Left renal cortex interstitium (tissue), 4 donors: Measurements from ENCODE around the gene SS18L1. TPM values are rescaled to one million over a fixed set of nuclear protein-coding genes. Genes with fewer than 3 reads are reported as not detected.
A peak's percentile ranks its signal among the peaks of the same experiment; 100 is the strongest.

ENCODE experiments used
- DNase-seq, 4 donors: peaks; one replicate each; pipeline ENCODE4 v3.0.0-alpha.2; 2013; ENCODE audit warnings: low read depth in 4 of 4, low spot score in 2 of 4, missing footprints in 1 of 4
- polyA plus RNA-seq, 4 donors: library from polyadenylated mRNA; unstranded; fragments of 120-200 nt; gene quantifications; one replicate each; pipeline ENCODE4 v1.2.1, GENCODE V29; 2013; ENCODE audit not compliant: insufficient read length in 4 of 4

Gene SS18L1
- polyA plus RNA-seq, 4 donors: 15.5 to 27.8 (median 21.2) TPM

- no peak for DNase-seq
Observed at GRCh38 chr20:62119591-62120364, 23.8 kb upstream of the SS18L1 start.

DNA sequence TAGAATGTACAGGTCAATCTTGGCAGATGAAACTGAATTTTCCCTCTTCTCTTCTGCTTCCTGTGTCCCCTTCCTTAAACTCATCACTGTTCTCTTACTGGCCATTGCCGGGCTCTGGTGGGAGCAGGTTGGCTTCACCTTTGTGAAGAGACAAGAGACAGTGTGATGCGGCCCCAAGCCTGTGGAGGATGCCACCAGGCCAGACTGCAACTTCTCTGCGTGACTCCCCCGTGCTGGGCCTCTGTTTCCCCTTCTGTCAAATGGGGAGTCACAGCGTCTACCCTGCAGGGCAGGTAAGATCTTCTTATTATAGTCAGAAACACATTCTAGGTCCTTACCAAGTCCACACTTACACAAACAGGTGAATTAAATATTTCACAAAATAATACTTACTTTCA is 23.2 kb upstream of the SS18L1 start:
- DNase-seq: no peak

DNA sequence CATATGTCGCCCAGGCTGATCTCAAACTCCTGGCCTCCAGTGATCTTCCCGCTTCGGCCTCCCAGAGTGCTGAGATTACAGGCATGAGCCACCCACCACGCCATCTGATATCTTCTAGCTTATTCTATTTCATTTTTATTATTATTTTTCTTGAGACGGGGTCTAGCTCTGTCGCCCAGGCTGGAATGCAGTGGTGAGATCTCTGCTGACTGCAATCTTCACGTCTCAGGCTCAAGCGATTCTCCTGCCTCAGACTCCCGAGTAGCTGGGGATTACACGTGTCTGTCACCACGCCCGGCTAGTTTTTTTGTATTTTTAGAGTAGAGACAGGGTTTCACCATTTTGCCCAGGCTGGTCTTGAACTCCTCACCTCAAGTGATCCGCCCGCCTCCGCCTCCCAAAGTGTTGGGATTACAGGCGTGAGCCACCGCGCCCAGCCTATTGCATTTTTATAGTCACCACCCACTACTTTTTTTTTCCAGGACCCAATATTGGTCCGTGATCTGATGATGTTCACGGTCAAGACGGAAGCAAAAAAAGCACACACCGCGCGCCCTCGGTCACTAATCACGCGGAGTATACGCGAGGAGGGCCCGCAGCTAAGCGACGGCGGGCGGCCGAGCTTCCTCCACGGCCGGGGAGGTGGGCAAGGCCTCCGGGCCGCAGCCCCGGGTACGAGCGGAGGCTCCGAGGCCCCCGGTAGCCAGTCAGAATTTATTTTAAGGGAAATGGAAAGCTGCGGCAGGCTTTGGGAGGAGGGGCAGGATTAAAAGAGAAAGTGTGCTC is 22.4 kb upstream of the SS18L1 start:
- no peak for DNase-seq

DNA sequence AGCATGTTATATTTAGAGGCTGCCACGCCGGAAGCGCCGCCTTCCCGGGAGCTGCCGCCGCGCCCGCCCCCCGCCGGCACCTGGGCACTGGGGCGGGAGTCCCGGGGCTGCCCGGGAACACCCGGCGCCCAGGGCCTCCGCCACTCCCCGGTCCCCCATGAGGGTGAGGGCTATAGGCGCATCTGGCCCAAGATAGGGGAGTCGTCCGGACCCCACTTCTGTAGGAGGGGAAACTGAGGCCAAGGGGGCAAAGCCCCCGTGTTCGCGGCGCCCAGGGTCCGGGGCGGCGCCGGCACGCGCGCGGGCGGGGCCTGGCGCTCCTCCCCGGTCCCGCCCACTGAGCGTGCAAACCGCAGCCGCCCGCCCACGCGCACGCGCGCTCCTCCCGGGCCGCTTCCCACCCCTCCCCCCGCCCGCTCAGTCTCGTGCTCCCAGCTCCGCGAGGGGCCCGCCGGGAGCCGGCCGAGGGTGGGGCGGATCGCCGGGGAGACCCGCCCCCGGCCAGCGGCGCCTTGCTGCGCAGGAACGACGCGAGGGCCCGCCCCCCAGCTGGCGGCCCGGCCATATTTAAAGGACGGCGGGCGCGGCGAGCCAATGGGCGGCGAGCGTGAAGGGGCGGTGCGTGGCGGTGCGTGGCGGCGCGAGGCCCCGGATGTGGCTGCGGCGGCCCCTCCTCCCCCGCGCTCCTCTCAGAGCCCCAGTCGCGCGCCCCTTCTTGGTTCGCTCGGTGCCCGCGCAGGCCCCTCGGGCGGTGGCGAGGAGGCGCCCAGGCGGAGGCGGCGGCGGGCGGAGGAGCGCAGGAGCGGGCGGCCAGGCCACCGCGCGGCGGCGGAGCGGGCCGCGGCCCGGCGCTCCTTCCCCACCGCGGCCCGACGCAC is 21.6 kb upstream of the SS18L1 start, which contains the start of gene LSM14B:
LSM14B (plus strand) TSS at position 700 of the 878 bp plus-strand sequence. CDS start 192 bp downstream, outside the sequence.
- DNase-seq: peak; percentile 75 to 94 (median 92)

DNA sequence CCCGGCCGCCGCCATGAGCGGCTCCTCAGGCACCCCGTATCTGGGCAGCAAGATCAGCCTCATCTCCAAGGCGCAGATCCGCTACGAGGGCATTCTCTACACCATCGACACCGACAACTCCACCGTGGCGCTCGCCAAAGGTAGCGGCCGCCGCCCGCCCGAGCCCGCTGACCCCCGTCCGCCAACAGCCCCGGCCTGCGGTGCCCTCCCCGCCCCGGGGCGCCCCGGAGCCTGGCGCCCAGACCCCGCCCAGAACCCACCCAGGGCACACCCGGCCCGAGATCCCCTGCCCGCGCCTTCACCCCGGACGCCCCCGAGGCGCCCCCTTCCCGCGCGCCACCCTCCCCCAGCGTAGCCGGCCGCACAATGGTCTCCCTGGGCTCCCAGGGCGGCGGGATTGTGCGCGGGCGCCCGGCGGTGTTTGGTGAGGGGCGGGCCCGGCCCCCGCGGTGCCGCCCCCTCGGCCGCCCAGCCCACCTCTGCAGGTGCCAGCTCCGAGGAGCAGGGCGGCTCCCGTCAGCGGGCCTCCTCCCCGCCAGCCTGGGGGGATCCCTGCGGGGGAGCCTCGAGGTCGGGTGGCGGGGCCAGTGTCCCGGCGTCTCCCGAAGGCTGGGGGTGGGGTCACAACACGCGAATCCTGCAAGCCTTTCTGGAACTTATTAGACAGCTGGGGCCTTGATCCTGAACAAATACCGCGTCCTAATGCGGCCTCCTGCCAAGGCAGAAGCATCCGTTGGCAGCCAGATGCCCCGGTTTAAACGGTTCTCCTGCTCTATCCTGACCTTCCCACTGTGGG is 20.7 kb upstream of the SS18L1 start:
- no peak for DNase-seq

GRCh38 chr20:62123450-62124118 is 20.0 kb upstream of the SS18L1 start:
- no peak for DNase-seq

DNA sequence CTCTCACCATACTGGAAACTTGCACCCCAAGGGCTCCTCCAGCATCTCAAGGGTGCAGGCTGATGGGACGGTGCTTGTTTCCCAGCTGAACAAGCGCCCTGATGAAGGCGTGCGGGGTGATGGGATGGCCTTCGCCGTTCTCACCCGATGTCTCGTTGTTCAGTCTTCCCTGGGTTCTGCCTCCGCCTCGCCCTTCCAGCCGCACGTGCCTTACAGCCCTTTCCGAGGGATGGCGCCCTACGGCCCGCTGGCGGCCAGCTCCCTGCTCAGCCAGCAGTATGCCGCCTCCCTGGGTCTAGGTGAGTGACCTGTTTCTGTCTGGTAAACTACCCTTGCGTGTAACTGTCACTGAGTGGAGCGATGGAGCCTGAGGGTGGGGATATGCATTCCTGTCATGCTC is 17.4 kb upstream of the SS18L1 start:
- DNase-seq: no peak

DNA sequence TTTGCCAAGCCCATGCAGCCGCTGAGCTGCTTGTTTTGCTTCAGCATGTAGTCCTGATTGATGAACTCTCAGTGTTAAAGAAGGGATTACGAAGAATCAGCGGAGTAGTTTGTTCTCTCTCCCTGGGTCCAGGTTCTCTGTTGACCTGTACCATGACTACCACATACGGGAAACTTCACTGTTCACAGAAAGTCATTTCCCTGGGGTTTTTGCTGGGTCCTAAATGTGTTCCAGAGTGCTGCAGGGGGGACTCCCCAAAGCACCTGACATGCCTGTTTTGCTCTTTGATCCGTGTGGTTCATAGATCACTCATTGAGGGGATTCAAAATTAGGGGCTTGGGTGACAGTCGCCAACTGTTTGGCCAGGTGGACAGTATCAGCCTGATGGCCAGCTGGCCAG is 15.8 kb upstream of the SS18L1 start:
- DNase-seq: no peak

- no peak for DNase-seq
Observed at GRCh38 chr20:62128502-62128901, 15.1 kb upstream of the SS18L1 start.

- DNase-seq: no peak
Observed at GRCh38 chr20:62129731-62130531, 13.6 kb upstream of the SS18L1 start.

GRCh38 chr20:62131560-62132320 is 11.8 kb upstream of the SS18L1 start:
- no peak for DNase-seq

DNA sequence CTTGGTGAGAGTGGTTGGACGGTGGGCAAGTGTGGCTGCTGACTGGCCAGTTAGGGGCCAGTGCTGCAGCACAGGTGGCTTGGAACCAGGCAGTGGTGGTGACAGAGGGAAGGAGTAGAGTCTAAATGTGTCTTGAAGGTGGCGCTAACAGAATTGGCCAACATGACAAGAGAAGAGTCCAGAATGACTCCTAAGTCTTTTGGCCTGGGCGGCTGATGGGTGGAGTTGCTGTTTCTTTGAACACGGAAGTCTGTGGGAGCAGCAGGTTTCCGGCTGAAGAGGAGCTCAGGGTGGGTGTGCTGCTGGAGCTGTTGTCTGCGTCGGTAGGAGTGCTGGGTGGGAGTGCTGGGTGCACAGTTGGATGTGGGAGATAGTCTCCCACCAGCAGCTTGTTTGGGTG is 11.1 kb upstream of the SS18L1 start:
- DNase-seq: no peak

GRCh38 chr20:62133051-62133845 is 10.3 kb upstream of the SS18L1 start:
- no peak for DNase-seq

DNA sequence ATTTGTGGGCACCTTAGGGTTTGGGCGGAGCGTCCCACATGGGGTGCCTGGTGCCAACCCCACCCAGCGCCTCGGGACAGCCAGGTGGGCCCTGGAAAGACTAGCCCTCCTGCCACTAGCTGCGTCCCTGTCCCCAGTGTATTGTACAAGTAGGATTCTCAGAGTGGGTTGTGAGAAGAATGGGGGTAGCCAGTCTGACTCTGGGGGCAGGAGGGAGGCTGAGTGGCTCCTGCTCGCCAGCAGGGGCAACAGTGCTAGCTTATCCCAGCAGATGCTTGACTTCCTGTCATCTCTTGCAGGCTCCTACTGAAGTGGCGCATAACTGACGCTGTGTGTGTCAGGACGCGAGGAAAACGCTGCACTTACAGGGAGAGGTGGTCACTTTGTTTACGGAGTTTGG is 9.7 kb upstream of the SS18L1 start:
- DNase-seq: no peak

GRCh38 chr20:62134735-62135231 is 8.8 kb upstream of the SS18L1 start:
- no peak for DNase-seq

DNA sequence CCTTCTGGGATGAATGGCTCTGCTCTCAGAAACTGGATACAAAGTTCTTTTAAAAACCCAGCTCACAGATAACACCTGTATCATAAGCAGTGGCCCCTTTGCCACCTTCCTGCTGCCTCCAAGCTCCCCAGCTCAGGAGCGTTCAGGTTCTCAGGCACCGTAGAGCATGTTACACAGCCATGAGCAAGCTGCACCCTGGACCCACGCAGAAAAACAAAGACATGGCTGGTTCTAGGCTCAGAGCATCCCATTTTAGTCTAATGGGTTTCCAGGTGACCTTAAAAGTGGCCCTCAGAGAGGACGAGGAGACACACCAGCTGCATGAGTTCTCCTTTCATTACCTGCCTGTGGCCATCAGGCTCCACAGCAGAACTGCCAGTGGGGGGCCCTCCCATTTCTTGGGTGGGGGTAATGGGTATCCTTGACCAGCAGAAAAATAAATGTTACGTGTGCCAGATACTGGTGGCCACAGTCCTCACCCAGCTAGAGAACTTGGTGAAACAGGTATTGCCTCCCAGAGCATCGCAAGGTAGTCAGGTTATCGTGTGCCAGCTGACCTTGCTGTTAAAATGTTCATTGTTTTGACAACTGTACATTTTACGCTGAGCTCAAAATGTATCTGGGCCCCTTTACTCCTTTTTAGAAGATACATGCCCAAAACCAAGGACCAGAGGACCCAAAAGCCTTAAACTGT is 7.8 kb upstream of the SS18L1 start:
- no peak for DNase-seq
